Ishikawa (cell line): ENCODE measurements around the gene ABCC1.
A peak's percentile ranks its signal among the peaks of the same experiment; 100 is the strongest.

Experiments used
- CEBPB ChIP-seq: IDR thresholded peaks from 2 replicates; pipeline ENCODE4 v1.6.1; 2012
- CREB1 ChIP-seq: IDR thresholded peaks from 2 replicates; pipeline ENCODE4 v1.6.1; 2012; ENCODE audit warnings: low read depth
- EGR1 ChIP-seq: IDR thresholded peaks from 2 replicates; pipeline ENCODE4 v1.6.1; 2012
- EP300 ChIP-seq: IDR thresholded peaks from 2 replicates; pipeline ENCODE4 v1.6.1; 2012; ENCODE audit warnings: borderline replicate concordance
- FOXM1 ChIP-seq: IDR thresholded peaks from 2 replicates; pipeline ENCODE4 v1.6.1; 2012; ENCODE audit warnings: low read depth, borderline replicate concordance
- MAX ChIP-seq: IDR thresholded peaks from 2 replicates; pipeline ENCODE4 v1.6.1; 2012
- NFIC ChIP-seq: IDR thresholded peaks from 2 replicates; pipeline ENCODE4 v1.6.1; 2012
- RAD21 ChIP-seq: IDR thresholded peaks from 2 replicates; pipeline ENCODE4 v1.6.1; 2012; ENCODE audit warnings: low read depth
- REST ChIP-seq: IDR thresholded peaks from 2 replicates; pipeline ENCODE4 v1.6.1; 2012; ENCODE audit warnings: low read depth, mild to moderate bottlenecking
- TAF1 ChIP-seq: IDR thresholded peaks from 2 replicates; pipeline ENCODE4 v1.6.1; 2012; ENCODE audit warnings: low read depth, mild to moderate bottlenecking
- TCF12 ChIP-seq: IDR thresholded peaks from 2 replicates; pipeline ENCODE4 v1.6.1; 2012; ENCODE audit warnings: low read depth
- TEAD4 ChIP-seq: IDR thresholded peaks from 2 replicates; pipeline ENCODE4 v1.6.1; 2012
- USF1 ChIP-seq: IDR thresholded peaks from 2 replicates; pipeline ENCODE4 v1.6.1; 2012
- YY1 ChIP-seq: IDR thresholded peaks from 2 replicates; pipeline ENCODE4 v1.6.1; 2012; ENCODE audit warnings: low read depth
- ZBTB7A ChIP-seq: IDR thresholded peaks from 2 replicates; pipeline ENCODE4 v1.6.1; 2012; ENCODE audit warnings: low read depth

The ABCC1 gene

GRCh38 chr16:15993541-15993940, 44.1 kb downstream of the ABCC1 start:
- TF ChIP-seq REST (no peak), FOXM1 (no peak), TAF1 (no peak), CREB1 (no peak), RAD21 (no peak), CEBPB (no peak), TCF12 (no peak), MAX (no peak), EP300 (no peak), USF1 (no peak), TEAD4 (no peak), ZBTB7A (no peak), YY1 (no peak), NFIC (no peak), EGR1 (no peak)

- no peak for TF ChIP-seq FOXM1
- 0 out of 2 replicates have a peak, but pooled peaks have one; percentile 13 for TF ChIP-seq NFIC
Observed at GRCh38 chr16:15993946-15994665, 44.7 kb downstream of the ABCC1 start.

- TF ChIP-seq CEBPB: no peak
- TF ChIP-seq TEAD4: peak; percentile 88
- TF ChIP-seq REST: no peak
- TF ChIP-seq ZBTB7A: peak; percentile 73; the same call in 1 of the 2 replicates
- TF ChIP-seq NFIC: peak; percentile 67
- TF ChIP-seq YY1: peak; percentile 40; the same call in 1 of the 2 replicates
- TF ChIP-seq MAX: peak; percentile 55
- TF ChIP-seq USF1: no peak
- no peak for TF ChIP-seq TAF1
- no peak; the same call in 1 of the 2 replicates for TF ChIP-seq FOXM1
- TF ChIP-seq TCF12: peak; percentile 57; the same call in 1 of the 2 replicates
- TF ChIP-seq CREB1: no peak
- TF ChIP-seq EP300: peak; percentile 74; the same call in 1 of the 2 replicates
- TF ChIP-seq RAD21: 0 out of 2 replicates have a peak, but pooled peaks have one; percentile 22
- no peak for TF ChIP-seq EGR1
Observed at GRCh38 chr16:15996432-15997109, 47.2 kb downstream of the ABCC1 start.

- TF ChIP-seq CEBPB: no peak
- TF ChIP-seq CREB1: no peak
- no peak for TF ChIP-seq YY1
- TF ChIP-seq TCF12: no peak
- no peak for TF ChIP-seq NFIC
- TF ChIP-seq RAD21: no peak
- TF ChIP-seq ZBTB7A: no peak
- no peak for TF ChIP-seq EP300
- TF ChIP-seq FOXM1: no peak
- no peak for TF ChIP-seq TAF1
Observed at GRCh38 chr16:16000685-16001084, 51.3 kb downstream of the ABCC1 start.

GRCh38 chr16:16001596-16002255, 52.3 kb downstream of the ABCC1 start:
- TF ChIP-seq YY1: no peak
- TF ChIP-seq FOXM1: no peak
- TF ChIP-seq CREB1: no peak
- TF ChIP-seq ZBTB7A: no peak
- no peak for TF ChIP-seq REST
- TF ChIP-seq RAD21: no peak
- no peak for TF ChIP-seq USF1
- TF ChIP-seq MAX: no peak
- TF ChIP-seq TCF12: no peak
- TF ChIP-seq TEAD4: no peak
- TF ChIP-seq EP300: no peak
- TF ChIP-seq TAF1: no peak
- no peak for TF ChIP-seq CEBPB
- TF ChIP-seq NFIC: no peak
- TF ChIP-seq EGR1: no peak
